Dedifferentiated amniotic fluid mesenchymal stem cell (primary cell): Measurements from ENCODE around the gene SYT5.
A peak's percentile ranks its signal among the peaks of the same experiment; 100 is the strongest.
"Not testable (repeated sequence)": the region's sequence is repeated elsewhere in the genome, so short reads cannot be mapped to it uniquely, and the experiment has no call there.

Experiments
- DNase-seq: peaks from one replicate; pipeline ENCODE4 v3.0.0-alpha.2; 2016; ENCODE audit errors: extremely low spot score

Gene SYT5

DNA sequence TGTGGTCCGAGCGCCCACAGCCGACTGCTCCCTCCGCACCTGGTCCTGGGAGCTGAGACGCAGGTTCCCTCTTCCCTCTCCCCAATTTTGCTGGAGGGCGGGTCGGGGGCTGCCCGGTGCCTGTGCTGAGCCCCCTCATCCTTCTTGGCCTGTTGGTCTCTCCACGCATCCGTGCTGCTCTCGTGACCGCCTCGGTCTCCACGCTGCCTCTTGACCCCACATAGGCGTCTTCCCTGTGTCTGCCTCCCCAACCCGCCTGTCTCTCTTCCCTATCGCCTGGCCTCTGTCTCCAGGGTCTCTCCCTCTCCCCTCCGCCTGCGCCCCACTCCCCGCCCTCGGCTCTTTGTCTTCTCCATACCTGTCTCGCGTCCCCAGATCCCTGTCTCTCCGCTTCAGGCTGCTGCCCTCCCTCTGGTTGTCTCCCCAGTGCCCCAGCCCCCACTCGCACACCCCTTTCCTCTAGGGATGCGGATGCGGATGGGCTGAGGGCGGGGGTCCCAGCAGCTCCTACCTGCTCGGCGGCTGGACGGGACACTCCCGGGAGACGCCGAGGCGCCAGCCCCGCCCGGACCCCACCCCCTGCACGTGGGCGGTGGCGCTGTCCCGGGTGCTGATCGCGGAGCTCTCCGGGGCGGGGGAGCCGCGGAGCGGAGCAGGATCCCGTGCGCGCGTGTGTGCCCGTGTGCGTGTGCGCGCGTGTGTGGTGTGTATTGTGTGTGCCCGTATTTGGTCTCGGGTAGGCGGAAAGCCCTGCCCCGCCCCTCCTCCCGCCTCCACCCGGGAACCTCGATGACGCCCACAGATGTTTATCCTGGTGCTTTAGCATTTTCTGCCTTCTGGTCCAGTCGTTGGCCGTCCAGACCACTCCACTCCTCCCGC is at the start of gene SYT5:
Gene SYT5, minus strand, starts transcription at position 684 of the 879 bp plus-strand sequence. CDS start 1,248 bp downstream, outside the sequence.
- no peak for DNase-seq

DNA sequence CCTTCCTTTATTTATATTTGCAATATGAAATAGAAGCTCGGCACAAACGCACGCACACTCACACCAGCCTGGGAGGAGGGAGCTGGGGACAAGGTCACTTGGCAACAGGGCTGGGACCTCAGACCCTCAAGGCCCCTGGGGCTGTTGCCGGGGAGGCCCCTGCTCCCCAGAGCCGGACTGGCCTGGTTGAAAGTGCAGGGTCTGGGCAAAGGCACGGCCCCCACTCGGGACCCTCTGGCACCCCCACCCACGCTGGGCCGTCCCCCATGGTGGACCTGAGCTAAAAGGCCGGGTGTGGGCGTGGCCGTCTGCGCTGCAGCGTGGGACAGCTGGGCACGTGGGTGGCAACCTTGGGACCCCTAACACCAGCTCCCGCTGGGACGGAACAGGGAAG is 49.7 kb upstream of the SYT5 start:
- DNase-seq, result no peak

DNA sequence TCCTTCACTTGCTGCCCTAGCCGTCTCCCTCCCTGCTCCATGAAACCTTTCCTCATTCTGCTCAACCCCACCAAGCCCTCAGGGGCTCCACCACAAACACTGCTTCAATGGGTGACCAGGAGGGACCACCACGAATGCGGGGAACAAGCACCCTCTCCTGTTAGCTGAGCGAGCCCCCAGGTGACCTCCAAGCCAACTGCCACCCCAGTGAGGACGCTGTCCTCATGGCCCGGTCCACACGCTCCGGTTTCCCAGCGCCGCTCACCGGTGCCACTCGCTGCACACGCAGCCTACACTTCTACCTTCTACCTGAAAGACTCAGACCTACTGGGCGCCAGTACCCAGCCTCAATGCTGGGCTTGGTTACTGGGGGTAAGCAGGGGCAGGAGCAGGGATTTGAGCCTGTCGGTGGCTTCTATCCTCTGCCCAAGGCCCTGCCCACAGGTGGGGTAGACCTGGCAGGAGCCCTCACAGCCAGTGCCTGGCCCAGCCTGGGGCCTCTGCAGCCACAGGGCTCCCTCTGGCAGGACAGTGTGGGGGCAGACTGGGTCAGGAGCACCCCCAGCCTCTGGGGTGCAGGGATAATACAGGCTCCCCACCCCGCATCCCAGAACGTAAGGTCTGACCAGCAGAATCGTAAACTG is 49.2 kb upstream of the SYT5 start:
- DNase-seq, result no peak

DNA sequence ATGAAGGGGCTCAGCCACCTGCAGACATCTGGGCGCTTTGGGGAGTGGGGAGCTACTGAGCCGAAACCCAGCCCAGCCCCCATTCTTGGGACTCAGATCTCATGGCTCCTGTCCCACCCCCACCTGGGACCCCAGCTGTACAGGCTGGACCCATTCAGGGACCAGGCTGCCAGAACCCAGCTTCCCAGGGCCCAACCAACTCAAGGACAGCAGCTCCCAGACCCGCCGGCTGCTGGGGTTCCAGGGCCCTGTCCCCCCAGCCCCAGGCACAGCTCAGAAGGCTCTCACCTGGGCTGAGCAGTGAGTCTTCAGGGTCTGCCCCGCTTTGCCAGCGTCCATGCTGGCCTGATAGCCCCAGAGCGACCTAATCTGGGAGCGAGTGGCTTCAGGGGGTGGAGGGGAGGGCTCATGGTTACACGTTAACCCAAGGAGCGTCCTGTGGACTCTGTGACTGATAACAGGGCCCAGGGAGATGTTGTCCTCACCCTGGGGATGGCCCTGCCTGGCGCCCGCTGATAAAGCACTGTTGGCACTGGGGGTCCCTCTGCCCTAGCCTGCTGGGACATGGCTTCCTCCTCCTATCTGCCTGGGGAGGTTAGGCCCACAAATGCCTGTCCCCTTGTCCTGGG is 48.4 kb upstream of the SYT5 start, which contains the start of gene TMEM86B:
Gene TMEM86B, minus strand, starts transcription at position 361 of the 629 bp plus-strand sequence. Its CDS starts 22 bp downstream, at position 339.
- DNase-seq, result no peak

DNA sequence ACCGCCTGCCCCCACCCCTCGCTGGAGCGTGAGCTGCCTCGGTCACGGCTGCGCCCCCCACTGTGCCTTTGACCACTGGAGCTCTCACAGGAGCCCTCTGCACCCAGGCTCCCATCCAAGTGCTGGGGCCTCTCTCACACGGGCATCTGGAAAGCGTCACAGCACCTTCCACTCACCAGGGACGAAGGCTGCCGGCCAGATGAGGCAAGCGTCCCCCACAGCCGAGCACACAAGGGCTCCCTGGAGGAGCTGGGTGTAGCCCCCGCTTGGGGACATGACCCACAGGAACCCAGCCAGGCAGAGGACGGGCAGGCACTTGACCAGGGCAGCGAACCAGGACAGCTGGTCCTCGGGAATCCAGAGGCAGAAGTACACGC is 47.9 kb upstream of the SYT5 start:
- no peak for DNase-seq

DNA sequence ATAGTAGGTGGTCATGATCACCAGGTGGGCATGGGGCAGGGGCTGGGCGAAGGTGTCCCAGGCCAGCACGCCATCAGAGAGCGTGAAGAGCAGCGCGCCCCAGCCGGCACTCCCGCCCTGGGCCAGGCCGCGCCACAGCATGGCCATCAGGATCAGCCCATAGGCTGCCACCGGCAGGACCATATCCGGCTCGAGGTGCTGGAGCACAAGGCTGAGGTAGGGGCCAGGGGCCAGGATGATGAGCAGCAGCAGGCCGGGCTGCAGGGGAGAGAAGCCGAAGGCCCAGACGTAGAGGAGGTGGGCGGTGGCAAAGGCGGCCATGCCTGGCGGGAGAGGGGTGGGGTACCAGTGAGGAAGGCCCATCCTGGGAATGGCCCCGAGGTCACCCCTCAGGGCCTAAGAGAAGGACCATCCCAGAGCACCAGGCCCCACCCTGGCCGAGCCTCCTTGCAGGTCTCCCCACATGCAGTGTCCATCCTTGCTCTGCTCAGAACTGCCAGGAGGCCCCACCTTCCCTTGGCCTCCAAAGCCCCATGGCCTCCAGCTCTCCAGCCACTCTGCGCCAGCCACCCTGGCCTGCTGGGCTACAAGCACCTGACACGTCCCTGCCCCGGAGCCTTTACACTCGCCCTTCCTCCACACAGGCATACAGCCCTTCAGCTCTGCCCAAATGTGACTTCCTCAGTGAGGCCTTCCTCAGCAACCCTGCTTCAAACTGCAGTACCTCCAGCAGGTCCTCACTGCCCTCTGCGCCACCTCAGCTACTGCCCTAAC is 47.3 kb upstream of the SYT5 start:
- no peak for DNase-seq

DNA sequence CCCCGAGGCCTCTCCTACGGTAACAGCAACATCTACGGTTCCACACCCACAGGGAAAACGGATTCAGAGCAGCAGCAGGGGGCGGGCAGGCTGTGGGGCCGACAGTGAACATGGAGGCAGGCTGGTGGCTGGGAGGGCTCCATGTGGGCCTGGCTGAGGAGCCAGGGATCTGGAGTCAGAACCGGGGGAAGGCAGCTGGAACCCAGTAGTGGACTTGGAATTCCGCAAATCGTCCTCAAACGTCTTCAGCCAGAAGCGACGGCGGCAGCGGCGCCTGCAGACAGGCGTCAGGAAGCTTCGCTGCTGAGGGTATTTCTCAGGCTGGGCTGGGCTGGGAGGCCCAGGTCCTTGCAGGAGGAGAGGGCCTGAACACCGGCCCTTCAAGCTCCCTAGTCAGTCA is 46.7 kb upstream of the SYT5 start:
- DNase-seq, result no peak

DNA sequence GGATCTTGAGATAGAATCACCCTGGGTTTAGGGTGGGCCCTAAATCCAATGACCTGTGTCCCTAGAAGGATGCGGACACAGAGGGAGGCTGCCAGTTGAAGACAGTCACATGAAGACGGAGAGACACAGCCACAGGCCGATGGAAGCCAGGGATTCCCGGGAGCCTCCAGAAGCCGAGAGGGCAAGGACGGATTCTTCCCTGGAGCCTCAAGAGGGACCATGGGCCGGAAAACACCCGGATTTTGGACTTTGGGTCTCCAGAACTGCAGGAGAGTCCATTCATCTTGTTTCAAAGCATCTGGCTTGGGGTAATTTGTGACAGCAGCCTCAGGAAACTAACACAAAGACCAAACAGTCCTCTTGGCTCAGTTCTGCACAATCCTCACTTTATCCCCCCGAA is 46.2 kb upstream of the SYT5 start:
- no peak for DNase-seq

DNA sequence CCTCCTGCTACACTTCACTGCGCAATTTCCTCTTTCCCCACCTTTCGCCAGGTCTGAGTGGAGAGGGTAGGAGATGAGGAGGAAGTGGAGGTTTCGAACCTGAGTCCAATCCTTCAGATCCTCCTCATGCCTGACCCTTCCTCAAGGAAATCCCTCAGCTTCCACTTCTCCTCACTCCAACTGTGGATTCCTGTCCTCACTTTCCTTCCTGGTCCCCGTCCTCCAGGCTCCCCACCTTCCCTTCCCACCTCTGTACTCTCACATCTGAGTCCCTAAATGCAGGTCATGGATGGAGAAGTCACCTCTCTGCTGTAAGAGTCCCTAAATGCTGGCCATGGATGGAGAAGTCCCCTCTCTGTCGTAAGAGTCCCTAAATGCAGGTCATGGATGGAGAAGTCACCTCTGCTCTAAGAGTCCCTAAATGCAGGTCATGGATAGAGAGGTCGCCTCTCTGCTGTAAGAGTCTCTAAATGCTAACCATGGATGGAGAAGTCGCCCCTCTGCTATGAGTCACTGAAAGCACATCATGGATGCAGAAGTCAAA is 45.4 kb upstream of the SYT5 start:
- no peak for DNase-seq

DNA sequence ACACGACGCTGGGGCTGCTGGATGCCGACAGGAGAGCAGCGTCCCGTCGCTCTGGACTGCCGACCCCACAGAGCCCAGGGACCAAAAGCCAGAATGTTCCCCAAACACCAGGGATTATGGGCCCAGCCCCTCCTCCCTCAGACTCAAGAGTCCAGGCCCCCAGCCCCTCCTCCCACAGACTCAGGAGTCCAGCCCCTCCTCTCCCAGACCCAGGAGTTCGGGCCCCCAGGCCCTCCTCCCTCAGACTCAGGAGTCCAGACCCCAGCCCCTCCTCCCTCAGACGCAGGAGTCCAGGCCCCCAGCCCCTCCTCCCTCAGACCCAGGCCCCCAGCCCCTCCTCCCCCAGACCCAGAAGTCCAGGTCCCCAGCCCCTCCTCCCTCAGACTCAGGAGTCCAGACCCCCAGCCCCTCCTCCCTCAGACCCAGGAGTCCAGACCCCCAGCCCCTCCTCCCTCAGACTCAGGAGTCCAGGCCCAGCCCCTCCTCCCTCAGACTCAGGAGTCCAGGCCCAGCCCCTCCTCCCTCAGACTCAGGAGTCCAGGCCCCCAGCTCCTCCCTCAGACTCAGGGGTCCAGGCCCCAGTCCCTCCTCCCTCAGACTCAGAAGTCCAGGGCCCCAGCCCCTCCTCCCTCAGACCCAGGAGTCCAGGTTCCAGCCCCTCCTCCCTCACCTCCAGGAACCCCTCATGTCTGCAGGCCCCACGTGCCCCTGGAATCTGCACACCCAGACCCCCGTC is 44.8 kb upstream of the SYT5 start:
- not testable (repeated sequence) for DNase-seq

DNA sequence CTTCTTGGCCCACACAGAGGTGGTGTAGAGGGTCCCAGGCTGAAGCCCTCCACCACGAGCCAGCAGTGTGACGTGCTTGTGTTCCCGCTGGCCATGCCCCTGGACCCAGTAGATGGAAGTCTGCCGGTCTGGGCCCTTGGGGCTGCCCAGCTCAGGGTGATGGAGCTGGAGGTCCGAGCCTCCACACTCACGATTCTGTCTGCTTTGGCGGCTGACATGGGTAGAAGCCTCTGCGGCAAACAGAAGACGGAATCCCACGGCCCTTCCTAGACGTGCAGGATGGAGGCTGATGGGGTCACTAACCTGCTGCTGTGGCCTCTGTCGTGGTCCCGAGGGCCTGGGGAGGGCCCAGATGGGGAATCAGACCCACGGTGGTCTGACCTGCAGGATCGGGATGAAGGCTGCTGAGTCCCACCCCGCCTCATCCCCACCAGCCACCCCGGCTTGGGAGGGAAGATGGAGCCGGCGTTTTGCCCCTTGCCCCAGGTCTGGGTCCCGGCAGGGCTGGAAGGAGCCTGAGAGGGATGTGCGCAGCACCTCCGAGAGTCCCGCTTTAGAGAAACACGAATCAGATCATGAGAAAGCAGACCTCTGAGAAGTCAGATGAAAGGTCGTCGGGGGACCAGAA is 44.1 kb upstream of the SYT5 start:
- no peak for DNase-seq

DNA sequence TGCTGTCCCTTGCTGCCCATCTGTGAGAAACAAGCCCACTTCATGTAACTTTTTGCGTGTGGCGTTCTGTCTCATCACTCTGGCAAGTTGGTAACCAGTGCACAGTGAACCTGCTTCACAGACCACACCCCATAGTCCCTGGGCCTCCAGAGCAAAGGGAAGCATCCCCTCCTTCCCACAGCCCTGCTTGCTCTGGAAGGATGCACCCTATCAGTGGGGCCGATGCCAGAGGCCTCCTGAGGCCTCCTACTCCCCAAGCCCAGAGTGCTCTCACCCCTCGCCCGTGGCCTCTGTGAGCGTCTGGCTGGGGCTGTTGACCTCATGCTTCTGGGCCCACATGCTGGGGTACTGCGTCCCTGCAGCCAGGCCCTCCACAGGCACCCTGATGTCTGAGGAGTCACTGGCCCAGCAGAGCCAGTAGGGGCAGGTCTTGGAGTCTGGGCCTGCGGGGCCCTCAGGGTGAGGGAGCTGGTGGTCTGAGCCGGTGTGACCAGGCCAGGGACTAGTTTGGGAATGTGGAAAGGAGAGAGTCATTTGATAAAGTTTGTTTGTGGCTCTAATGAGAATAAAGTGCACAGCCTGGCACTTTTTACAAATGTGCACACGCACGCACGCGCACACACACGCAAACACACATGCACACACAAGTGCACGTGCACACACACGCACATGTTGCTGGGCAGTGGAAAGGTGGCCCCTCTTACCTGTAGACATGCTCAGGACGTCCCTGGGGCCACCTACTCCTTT is 43.4 kb upstream of the SYT5 start:
- no peak for DNase-seq

DNA sequence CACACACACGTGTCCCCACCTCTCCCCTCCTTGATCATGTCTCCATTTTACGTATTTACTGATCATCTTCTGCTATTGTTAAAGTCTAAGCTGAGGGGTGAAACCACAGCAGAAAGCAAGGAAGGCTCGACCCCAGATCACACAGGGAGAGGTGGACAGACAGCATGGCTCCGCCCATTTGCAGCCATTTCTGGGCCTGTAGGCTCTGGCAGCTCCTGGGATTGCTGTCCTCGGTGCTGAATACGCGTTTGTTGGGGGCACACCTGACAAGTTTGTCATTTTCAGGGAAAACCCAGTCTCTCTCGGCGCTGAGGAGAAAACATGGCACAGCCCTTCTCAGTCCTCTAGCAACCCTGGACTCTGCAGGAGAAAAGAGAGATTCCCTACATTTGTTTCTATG is 40.4 kb upstream of the SYT5 start:
- no peak for DNase-seq

DNA sequence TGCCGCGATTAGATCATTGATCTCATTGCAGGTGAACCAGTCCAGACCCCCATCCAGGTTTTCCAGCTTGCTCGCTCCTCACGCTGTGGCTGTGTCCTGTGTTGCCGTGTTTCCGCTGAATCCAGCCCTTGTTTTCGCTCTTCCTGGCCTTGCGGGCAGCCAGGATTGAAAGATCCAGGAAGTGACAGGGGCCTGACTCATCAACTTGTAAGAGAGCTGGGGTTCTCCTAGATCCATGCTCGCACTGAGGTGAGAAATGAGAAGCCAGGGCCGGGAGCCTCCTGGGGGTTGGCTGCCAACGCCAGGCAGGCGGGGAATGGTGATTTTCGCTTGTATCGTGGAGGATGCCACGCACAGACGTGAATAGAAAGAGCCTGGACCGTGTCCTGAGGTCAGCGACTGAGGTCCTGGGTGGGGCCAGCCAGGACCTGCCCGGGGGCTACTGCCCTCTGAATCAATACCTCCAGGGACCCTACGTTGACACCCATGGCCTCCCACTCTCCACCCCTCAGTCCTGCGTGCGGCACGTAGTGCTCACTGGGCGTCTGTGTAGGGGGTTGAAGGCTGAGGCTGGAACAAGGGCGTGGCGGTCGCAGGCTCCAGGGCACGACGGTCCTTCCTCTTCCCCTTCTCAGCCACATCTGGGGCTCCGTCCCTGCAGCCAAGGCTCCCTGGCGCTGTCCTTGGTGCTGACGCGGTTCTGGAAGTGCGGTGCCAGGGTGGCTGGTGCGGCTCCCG is 36.5 kb upstream of the SYT5 start:
- DNase-seq, result peak; percentile 89

DNA sequence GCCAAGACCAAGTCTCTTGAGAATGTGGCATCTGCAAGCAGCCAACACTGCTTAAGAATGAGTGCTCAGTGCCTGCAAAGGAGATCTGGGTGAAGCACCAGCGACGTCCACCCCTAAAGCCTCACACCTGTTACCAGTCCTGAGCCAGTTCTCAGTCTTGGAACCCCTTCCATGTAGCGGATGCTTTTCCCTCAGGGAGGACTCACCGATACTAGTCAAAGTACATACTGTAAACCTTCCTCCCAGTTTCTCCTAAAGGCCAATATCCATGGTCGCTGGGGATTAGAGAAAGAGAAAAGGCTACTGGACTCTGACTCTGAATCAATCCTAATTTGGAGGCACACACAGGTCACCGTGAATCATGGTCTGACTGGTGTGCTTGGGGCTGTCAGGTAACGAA is 33.5 kb upstream of the SYT5 start:
- no peak for DNase-seq

DNA sequence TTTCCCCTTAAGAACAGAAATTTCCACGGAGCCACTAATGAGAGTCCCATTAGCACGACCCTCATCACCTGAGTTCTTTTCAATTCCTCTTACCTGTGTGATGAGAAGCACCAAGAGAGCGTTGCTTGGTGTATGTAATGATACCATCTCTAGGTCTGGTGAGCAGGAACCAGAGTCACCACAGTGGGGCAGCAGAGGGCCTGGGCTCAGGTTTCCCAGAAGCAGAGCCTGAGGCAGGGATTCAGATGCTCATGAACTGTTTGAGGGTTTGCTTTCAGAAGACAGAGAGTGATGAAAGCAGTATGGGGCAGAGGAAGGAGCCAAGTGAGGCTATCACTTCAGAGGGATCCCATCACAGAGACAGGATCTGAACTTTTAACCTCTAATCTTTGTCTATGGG is 32.4 kb upstream of the SYT5 start:
- no peak for DNase-seq

DNA sequence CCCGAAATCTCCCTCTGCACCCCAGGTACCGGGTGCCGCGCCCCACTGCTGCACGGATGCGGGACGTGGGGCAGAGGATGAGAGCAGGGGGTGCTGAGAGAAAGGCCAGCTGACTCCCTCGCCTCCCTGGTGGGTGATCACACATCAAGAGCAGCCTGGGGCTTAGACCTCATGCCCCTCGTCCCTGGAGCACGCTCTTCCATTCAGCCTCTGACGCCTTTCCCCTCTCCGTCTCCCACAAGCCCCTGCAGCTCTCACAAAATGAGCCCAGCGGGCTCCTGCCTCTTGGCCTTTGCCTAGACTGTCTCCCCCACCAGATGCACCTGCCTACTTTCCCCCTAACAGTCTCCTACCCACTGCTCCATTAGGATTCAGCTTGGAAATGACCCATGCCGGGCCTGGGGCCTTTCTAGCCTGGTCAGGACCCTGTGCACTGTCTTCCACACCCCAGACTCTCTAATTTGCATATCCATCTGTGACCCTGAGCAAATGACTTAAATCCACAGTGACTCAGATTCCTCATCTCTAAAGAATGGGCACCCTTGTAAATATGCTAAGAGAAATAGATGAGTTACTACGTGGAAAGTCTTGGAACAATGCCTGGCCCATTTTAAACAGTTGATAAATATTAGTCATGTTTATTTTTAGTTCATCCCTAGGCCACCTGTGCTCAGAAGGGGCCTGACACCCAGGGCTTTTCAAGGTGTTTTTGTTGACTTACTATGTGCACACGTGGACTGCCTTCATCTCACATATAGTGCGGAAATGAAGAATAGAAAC is 29.8 kb upstream of the SYT5 start:
- DNase-seq, result peak; percentile 69
